SJSA1 (cell line): Measurements from ENCODE around the gene CASQ1. TPM values are rescaled to one million over a fixed set of nuclear protein-coding genes. Genes with fewer than 3 reads are reported as not detected.

Experiments used
- DNase-seq, 2 experiments: peaks; one replicate each; pipeline ENCODE4 v3.0.0-alpha.2; 2015 to 2020; ENCODE audit warnings: low spot score in 2 of 2, low read depth in 1 of 2
- H3K27ac ChIP-seq: fragments of 250-450 bp; sonication (Bioruptor Pico); 2 replicates; pipeline ENCODE4 v1.5.1; 2020; ENCODE audit warnings: mild to moderate bottlenecking, moderate library complexity
- H3K27me3 ChIP-seq: fragments of 250-450 bp; sonication (Bioruptor Pico); replicated peaks from 2 replicates; pipeline ENCODE4 v1.5.1; 2020; ENCODE audit warnings: mild to moderate bottlenecking, moderate library complexity
- H3K36me3 ChIP-seq: fragments of 250-450 bp; sonication (Bioruptor Pico); 2 replicates; pipeline ENCODE4 v1.5.1; 2020; ENCODE audit warnings: mild to moderate bottlenecking
- H3K4me1 ChIP-seq: fragments of 250-450 bp; sonication (Bioruptor Pico); replicated peaks from 2 replicates; pipeline ENCODE4 v1.6.1; 2021; ENCODE audit warnings: mild to moderate bottlenecking
- H3K4me3 ChIP-seq: fragments of 250-450 bp; sonication (Bioruptor Pico); 2 replicates; pipeline ENCODE4 v1.5.1; 2020; ENCODE audit warnings: mild to moderate bottlenecking
- H3K9me3 ChIP-seq: fragments of 250-450 bp; sonication (Bioruptor Pico); replicated peaks from 2 replicates; pipeline ENCODE4 v1.5.1; 2020; ENCODE audit warnings: mild to moderate bottlenecking
- total RNA-seq: library from RNA; depleted of rRNA; stranded (reverse); fragments of >200 nt; shearing (Covaris generic); gene quantifications from 2 replicates; pipeline ENCODE4 v1.2.3, GENCODE V29; 2014; rRNA removed

CASQ1 gene
- not detected in 2 replicates for total RNA-seq

DNA sequence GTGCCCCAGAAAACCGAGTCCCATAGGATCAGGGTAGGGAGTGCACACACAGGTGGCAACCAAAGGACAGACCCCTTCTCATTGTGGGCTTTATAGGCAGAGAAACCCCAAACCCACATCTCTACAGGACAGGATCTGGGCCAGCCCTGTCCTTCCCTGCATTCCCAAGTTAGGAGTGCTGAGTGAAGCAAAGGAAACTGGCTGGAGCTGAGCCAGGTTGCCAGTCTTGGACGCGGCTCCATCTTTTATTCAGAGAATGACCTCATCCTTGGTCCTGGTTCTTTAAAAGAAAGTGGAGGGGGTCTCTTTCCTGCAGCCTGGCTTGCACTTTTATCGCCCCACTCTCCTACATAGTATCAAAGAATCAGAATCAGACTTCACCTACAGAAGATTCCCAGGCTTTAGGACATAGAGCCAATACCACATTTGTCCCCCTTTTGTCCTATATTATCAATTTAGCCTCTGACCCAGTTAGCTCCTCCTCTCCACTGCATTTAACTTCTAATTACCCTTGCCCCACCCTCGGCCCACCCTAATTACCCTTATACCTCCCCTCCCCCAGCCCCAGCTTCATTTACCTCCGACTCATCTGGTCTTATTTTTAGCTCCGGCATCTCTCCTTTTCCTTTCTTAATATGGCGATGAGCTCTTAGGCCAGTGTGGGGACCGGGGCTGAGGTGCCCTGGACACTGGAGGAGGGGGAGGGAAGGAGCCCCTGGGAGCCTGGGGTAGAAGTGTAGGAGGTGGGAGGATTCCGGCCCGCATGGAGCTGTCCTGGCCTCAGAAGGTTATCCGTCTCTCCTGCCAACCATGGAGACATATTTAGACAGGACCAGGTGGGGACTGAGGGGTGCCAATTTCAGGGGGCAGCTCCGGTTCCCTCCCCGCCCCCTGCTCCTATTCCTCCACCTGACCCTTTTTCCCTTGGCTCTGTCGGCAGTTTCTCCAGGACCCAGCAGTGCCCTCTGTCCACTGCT is at the start of gene CASQ1:
Gene CASQ1 (plus strand): TSS at position 927 of the 977 bp plus-strand sequence. CDS start 177 bp downstream, outside the sequence.
- DNase-seq = no peak
- no peaks in the 10 kb centered on the region for H3K27me3 ChIP-seq

GRCh38 chr1:160143695-160144094 is 46.7 kb upstream of the CASQ1 start:
- H3K4me3 ChIP-seq = no peak overlapping the region
- no peaks in the 10 kb centered on the region for H3K9me3 ChIP-seq
- H3K27ac ChIP-seq = no peak overlapping the region
- no peaks in the 10 kb centered on the region; the same call in 1 of the 2 replicates for H3K4me1 ChIP-seq
- no peaks in the 10 kb centered on the region for H3K36me3 ChIP-seq
- DNase-seq = no peak
- no peaks in the 10 kb centered on the region for H3K27me3 ChIP-seq

More for the DNA sequence above, at the start of gene CASQ1:
- Histone ChIP-seq H3K36me3 (no peaks in the 10 kb centered on the region), H3K27ac (no peak within 1 kb of the TSS), H3K4me1 (peaks cover 23% of the 10 kb centered on the region), H3K9me3 (no peaks in the 10 kb centered on the region), H3K4me3 (no peak within 1 kb of the TSS)

DNA sequence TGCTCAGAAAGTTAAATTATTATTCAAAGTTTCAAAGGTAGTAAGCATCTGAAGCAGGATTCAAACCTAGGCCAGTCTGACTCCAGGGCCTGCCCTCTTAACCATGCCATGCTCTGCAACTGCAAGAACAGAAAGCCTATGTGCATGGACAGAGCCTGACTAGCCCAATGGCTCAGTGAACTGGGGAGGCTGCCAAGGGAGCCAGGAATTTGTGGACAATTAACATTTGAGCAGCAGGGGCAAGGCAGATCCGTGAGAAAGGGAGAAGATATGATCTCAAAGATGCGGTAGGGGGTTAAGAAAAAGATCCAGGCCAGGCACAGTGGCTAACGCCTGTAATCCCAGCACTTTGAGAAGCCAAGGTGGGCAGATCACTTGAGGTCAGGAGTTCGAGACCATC is 45.5 kb upstream of the CASQ1 start:
- Histone ChIP-seq H3K9me3 (no peaks in the 10 kb centered on the region), H3K4me1 (peaks cover 9% of the 10 kb centered on the region), H3K27ac (no peak overlapping the region), H3K4me3 (no peak overlapping the region), H3K36me3 (no peaks in the 10 kb centered on the region), H3K27me3 (no peaks in the 10 kb centered on the region)
- DNase-seq = no peak

GRCh38 chr1:160146107-160146506 is 44.3 kb upstream of the CASQ1 start:
- DNase-seq = no peak
- H3K36me3 ChIP-seq = no peaks in the 10 kb centered on the region
- peaks cover 21% of the 10 kb centered on the region for H3K4me1 ChIP-seq

GRCh38 chr1:160148121-160148520 is 42.3 kb upstream of the CASQ1 start:
- H3K27ac ChIP-seq = no peak overlapping the region
- H3K4me3 ChIP-seq = no peak overlapping the region
- H3K27me3 ChIP-seq = no peaks in the 10 kb centered on the region
- H3K4me1 ChIP-seq = peaks cover 27% of the 10 kb centered on the region
- H3K9me3 ChIP-seq = no peaks in the 10 kb centered on the region
- H3K36me3 ChIP-seq = no peaks in the 10 kb centered on the region
- no peak for DNase-seq

More at GRCh38 chr1:160146107-160146506, 44.3 kb upstream of the CASQ1 start:
- Histone ChIP-seq H3K9me3 (no peaks in the 10 kb centered on the region), H3K4me3 (no peak overlapping the region), H3K27ac (no peak overlapping the region), H3K27me3 (no peaks in the 10 kb centered on the region)

- H3K4me1 ChIP-seq = peaks cover 27% of the 10 kb centered on the region
- no peak for DNase-seq
- H3K36me3 ChIP-seq = no peaks in the 10 kb centered on the region
- no peak overlapping the region for H3K27ac ChIP-seq
- no peak overlapping the region for H3K4me3 ChIP-seq
- no peaks in the 10 kb centered on the region for H3K9me3 ChIP-seq
- H3K27me3 ChIP-seq = no peaks in the 10 kb centered on the region
Measured at GRCh38 chr1:160149233-160149632, 41.1 kb upstream of the CASQ1 start.

DNA sequence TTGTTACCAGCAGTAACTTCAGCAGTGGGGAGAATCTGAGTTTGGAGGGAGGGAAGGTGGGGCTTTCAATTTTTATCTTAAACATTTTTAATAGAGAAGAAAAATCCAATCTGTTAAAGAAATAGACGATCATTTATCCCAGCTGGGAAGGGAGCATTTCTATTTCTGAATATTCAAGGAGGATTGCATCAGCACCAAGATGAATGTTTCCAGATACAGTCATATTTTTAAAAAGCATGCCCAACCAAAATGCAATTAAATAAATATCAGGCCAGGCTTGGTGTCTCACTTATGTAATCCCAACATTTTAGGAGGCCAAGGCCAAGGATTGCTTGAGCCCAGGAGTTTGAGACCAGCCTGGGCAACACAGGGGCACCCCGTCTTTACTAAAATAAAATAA is 40.7 kb upstream of the CASQ1 start:
- no peak overlapping the region for H3K27ac ChIP-seq
- H3K36me3 ChIP-seq = no peaks in the 10 kb centered on the region
- peaks cover 27% of the 10 kb centered on the region for H3K4me1 ChIP-seq
- H3K27me3 ChIP-seq = no peaks in the 10 kb centered on the region
- DNase-seq = no peak
- no peaks in the 10 kb centered on the region for H3K9me3 ChIP-seq
- H3K4me3 ChIP-seq = no peak overlapping the region

DNA sequence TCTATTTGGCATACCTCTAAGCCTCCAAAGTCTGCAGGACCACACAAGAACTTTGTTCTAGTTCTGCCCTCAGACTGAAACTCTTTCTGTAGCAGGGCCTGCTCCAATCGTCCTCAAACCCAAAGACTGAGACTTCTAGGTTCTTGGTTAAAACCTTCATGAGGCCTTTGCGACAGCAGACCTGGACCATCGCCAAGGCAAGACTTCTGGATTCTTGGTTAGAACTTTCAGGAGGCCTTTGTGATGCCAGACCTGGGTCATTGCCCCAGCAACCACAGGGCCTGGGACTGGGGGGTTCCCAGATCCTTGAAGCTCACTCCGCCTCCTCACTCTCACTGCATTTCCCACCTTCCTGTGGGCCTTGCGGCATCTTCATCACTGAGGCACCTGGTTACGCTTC is 39.1 kb upstream of the CASQ1 start, which contains the start of gene ATP1A4:
Gene ATP1A4 (plus strand): TSS at position 301 of the 400 bp plus-strand sequence. CDS start 438 bp downstream, outside the sequence.
- Histone ChIP-seq H3K4me1 (peaks cover 27% of the 10 kb centered on the region), H3K27me3 (no peaks in the 10 kb centered on the region), H3K9me3 (no peaks in the 10 kb centered on the region), H3K36me3 (no peaks in the 10 kb centered on the region), H3K27ac (no peak within 1 kb of the TSS), H3K4me3 (no peak within 1 kb of the TSS)
- peak in 1 of 2 experiments; percentile 19 for DNase-seq

DNA sequence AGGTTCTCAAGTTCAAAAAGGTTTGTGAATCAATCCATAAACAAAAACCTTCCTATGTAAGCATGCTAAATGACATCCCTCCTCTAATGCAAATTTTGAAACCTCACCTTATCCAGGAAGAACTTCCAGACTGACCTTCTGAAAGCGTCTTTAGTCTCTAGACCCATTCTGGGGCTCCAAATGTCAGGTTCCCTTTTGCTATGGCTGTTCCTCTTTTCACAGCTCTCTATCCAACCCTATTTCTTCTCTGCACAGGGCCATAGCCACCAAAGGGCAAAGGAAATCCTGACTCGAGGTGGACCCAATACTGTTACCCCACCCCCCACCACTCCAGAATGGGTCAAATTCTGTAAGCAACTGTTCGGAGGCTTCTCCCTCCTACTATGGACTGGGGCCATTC is 35.6 kb upstream of the CASQ1 start:
- H3K4me3 ChIP-seq = no peak overlapping the region
- H3K36me3 ChIP-seq = no peaks in the 10 kb centered on the region
- H3K4me1 ChIP-seq = peaks cover 23% of the 10 kb centered on the region
- no peaks in the 10 kb centered on the region for H3K27me3 ChIP-seq
- H3K27ac ChIP-seq = no peak overlapping the region
- no peak for DNase-seq
- no peaks in the 10 kb centered on the region for H3K9me3 ChIP-seq

GRCh38 chr1:160156361-160156760 is 34.0 kb upstream of the CASQ1 start:
- H3K36me3 ChIP-seq = no peaks in the 10 kb centered on the region

DNA sequence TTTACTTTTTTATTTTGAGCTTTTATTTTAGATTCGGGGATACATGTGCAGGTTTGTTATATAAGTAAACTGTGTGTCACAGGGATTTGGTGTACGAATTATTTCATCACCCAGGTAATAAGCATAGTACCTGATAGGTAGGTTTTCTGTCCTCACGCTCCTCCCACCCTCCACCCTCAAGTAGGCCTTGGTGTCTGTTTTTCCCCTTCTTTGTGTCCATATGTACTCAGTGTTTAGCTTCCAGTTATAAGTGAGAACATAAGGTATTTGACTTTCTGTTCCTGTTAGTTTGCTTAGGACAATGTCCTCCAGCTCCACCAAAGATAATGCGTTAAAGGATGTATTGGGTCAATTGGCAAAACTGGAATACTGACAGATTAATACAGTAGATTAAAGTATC is 33.2 kb upstream of the CASQ1 start:
- H3K27ac ChIP-seq = no peak overlapping the region
- no peaks in the 10 kb centered on the region for H3K27me3 ChIP-seq
- no peak overlapping the region for H3K4me3 ChIP-seq
- peaks cover 7% of the 10 kb centered on the region for H3K4me1 ChIP-seq
- DNase-seq = no peak
- H3K9me3 ChIP-seq = peaks cover 5% of the 10 kb centered on the region; the same call in 1 of the 2 replicates
- H3K36me3 ChIP-seq = no peaks in the 10 kb centered on the region

More at GRCh38 chr1:160156361-160156760, 34.0 kb upstream of the CASQ1 start:
- H3K4me1 ChIP-seq = peaks cover 11% of the 10 kb centered on the region
- H3K27ac ChIP-seq = no peak overlapping the region
- DNase-seq = no peak
- peaks cover 5% of the 10 kb centered on the region; the same call in 1 of the 2 replicates for H3K9me3 ChIP-seq
- H3K4me3 ChIP-seq = no peak overlapping the region
- no peaks in the 10 kb centered on the region for H3K27me3 ChIP-seq

GRCh38 chr1:160158031-160158430 is 32.3 kb upstream of the CASQ1 start:
- peaks cover 5% of the 10 kb centered on the region; the same call in 1 of the 2 replicates for H3K9me3 ChIP-seq
- no peak overlapping the region for H3K27ac ChIP-seq
- H3K36me3 ChIP-seq = no peaks in the 10 kb centered on the region
- H3K4me1 ChIP-seq = peaks cover 7% of the 10 kb centered on the region
- DNase-seq = no peak
- no peaks in the 10 kb centered on the region for H3K27me3 ChIP-seq
- no peak overlapping the region for H3K4me3 ChIP-seq

DNA sequence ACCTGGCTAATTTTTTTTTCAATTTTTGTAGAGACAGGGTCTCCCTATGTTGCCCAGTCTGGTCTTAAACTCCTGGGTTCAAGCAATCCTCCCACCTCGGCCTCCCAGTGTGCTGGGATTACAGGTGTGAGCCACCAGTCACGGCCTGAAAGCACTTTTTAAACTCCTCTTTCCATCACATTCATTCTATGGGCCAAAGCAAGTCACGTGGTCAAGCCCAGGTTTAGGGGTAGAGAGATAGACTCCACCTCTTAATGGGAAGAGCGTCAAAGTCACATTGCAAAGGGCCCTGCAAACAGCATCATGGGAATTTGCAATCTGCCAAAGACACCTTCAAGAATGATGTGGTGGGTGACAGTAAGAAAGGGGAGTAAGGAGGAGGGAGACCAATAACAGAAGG is 31.8 kb upstream of the CASQ1 start:
- no peaks in the 10 kb centered on the region for H3K27me3 ChIP-seq
- H3K27ac ChIP-seq = no peak overlapping the region
- H3K4me1 ChIP-seq = peaks cover 7% of the 10 kb centered on the region
- no peak for DNase-seq
- no peaks in the 10 kb centered on the region for H3K36me3 ChIP-seq
- H3K9me3 ChIP-seq = peaks cover 5% of the 10 kb centered on the region; the same call in 1 of the 2 replicates
- H3K4me3 ChIP-seq = no peak overlapping the region

- peaks cover 5% of the 10 kb centered on the region; the same call in 1 of the 2 replicates for H3K9me3 ChIP-seq
- H3K4me3 ChIP-seq = no peak overlapping the region
- H3K27ac ChIP-seq = no peak overlapping the region
- DNase-seq = peak in 1 of 2 experiments; percentile 24
- H3K27me3 ChIP-seq = no peaks in the 10 kb centered on the region
- no peaks in the 10 kb centered on the region for H3K36me3 ChIP-seq
- H3K4me1 ChIP-seq = peaks cover 7% of the 10 kb centered on the region
Measured at GRCh38 chr1:160159846-160160245, 30.5 kb upstream of the CASQ1 start.
